ENCODE data around the gene CCNG2.

- TF ChIP-seq CTCF (IDR thresholded peaks at IDR 0.05; ENCODE audit: low read depth, low read length, missing input control) (no peak), RAD21 (IDR thresholded peaks at IDR 0.05) (no peak), TAF1 (conservative IDR thresholded peaks at IDR 0.05) (no peak), SP1 (IDR thresholded peaks at IDR 0.05) (no peak), FOXA1 (IDR thresholded peaks at IDR 0.05) (no peak)
Measured at GRCh38 chr4:77174426-77174825, 17.4 kb downstream of the CCNG2 start.
